Transverse colon (tissue), 4 donors: ENCODE data around the gene COL20A1. TPM values are rescaled to one million over a fixed set of nuclear protein-coding genes. Genes with fewer than 3 reads are reported as not detected.
"Not testable (repeated sequence)": the region's sequence is repeated elsewhere in the genome, so short reads cannot be mapped to it uniquely, and the experiment has no call there.

Source experiments
- DNase-seq: peaks from one replicate; pipeline ENCODE4 v3.0.0-alpha.2; 2019
- H3K27ac ChIP-seq, 4 donors: fragments of 200-600 bp; sonication (generic); 2 replicates each; pipeline ENCODE4 v1.5.1; 2016 to 2018; ENCODE audit warnings: inconsistent platforms in 4 of 4
- H3K27me3 ChIP-seq: fragments of 200-600 bp; sonication (generic); 2 replicates; pipeline ENCODE4 v1.5.1; 2017; ENCODE audit warnings: inconsistent platforms
- H3K36me3 ChIP-seq, 4 donors: fragments of 200-600 bp; sonication (generic); 2 replicates each; pipeline ENCODE4 v1.5.1; 2017 to 2019; ENCODE audit warnings: inconsistent platforms in 4 of 4
- H3K4me1 ChIP-seq, 4 donors: fragments of 200-600 bp; sonication (generic); 2 replicates each; pipeline ENCODE4 v1.5.1; 2017 to 2020; ENCODE audit warnings: inconsistent platforms in 4 of 4
- H3K4me3 ChIP-seq, 4 donors: fragments of 200-600 bp; sonication (generic); 1 replicate in 1 of 4; 2 replicates in 3 of 4; pipeline versions ENCODE4 v1.5.1 to v1.6.1; 2017 to 2019; ENCODE audit warnings: inconsistent platforms in 4 of 4
- H3K9me3 ChIP-seq, 2 donors: fragments of 200-600 bp; sonication (generic); 2 replicates each; pipeline ENCODE4 v1.5.1; 2017 to 2019; ENCODE audit warnings: inconsistent platforms in 2 of 2
- CTCF ChIP-seq, 5 experiments: fragments of 200-600 bp in 3 of 5; fragments of 450-650 bp in 2 of 5; sonication (generic) in 3 of 5; IDR thresholded peaks; 1 replicate in 2 of 5; 2 replicates in 3 of 5; pipeline ENCODE4 v1.5.1; 2016 to 2017; ENCODE audit warnings: antibody characterized with exemption in 5 of 5, inconsistent platforms in 3 of 5, mild to moderate bottlenecking in 2 of 5, moderate library complexity in 1 of 5
- EP300 ChIP-seq: sonication (generic); formaldehyde crosslinking; IDR thresholded peaks from one replicate; pipeline ENCODE4 v1.6.1; 2017; ENCODE audit warnings: antibody characterized with exemption, low read depth
- POLR2A ChIP-seq: fragments of 450-650 bp; IDR thresholded peaks from one replicate; pipeline ENCODE4 v1.6.1; 2016; ENCODE audit warnings: antibody characterized with exemption, mild to moderate bottlenecking, moderate library complexity
- POLR2AphosphoS5 ChIP-seq, 3 donors: sonication (generic); formaldehyde crosslinking; IDR thresholded peaks; one replicate each; pipeline ENCODE4 v1.6.1; 2016; ENCODE audit warnings: antibody characterized with exemption in 3 of 3
- WGBS, 2 donors: methylation state at CpG; one replicate each; pipeline ENCODE4 v1.1.5; 2018; ENCODE audit warnings: low coverage in 1 of 2; 5-methylcytosine and 5-hydroxymethylcytosine counted together
- in situ Hi-C, 4 donors: fragments of 200-750 bp; cut with MboI; loops; one replicate each; pipeline versions ENCODE4 v1.15.0 to v1.15.1; 2017; ENCODE audit warnings: low sequenced_read_pairs in 3 of 4, low pct_ligation_motif_present in 1 of 4, low pct_unique_long_range_greater_than_20kb in 1 of 4
- intact Hi-C: fragments of 100-400 bp; cut with DNase I; formaldehyde crosslinking; loops from one replicate; pipeline ENCODE4 v1.15.1; 2023; ENCODE audit warnings: low total_unique reads
- total RNA-seq, 4 donors: library from RNA; depleted of rRNA; stranded (reverse); fragments of >200 nt; gene quantifications; one replicate each; pipeline ENCODE4 v1.1.0, GENCODE V29; 2016

Gene COL20A1
- total RNA-seq, 4 donors from 2014 or later = 43.8 TPM; not detected in 3

- Histone ChIP-seq H3K36me3 (no peaks in the 10 kb centered on the region), H3K27ac (no peak overlapping the region), H3K27me3 (peaks cover 46% of the 10 kb centered on the region), H3K9me3 (no peaks in the 10 kb centered on the region), H3K4me1 (no peaks in the 10 kb centered on the region), H3K4me3 (no peak overlapping the region)
- 76% methylated on average over 19 of the region's 19 CpGs; no CpG with 5 or more reads in 1 of the 2 donors for WGBS, 2 donors
- in situ Hi-C loops = no loop called here
- TF ChIP-seq POLR2AphosphoS5 (IDR thresholded peaks at IDR 0.05) = no peak
- no peak for TF ChIP-seq CTCF (IDR thresholded peaks at IDR 0.05)
- TF ChIP-seq EP300 = no peak
- no peak for TF ChIP-seq POLR2A
- no peak for DNase-seq
- intact Hi-C loops = no loop called here
Measured at GRCh38 chr20:63333241-63333836, 40.4 kb downstream of the COL20A1 start.

GRCh38 chr20:63334356-63334755, 41.4 kb downstream of the COL20A1 start:
- WGBS, 2 donors = 60 to 80% methylated on average over 3 to 8 of the region's 8 CpGs
- Histone ChIP-seq H3K9me3 (no peaks in the 10 kb centered on the region), H3K36me3 (no peaks in the 10 kb centered on the region), H3K4me1 (no peaks in the 10 kb centered on the region), H3K4me3 (no peak overlapping the region), H3K27ac (no peak overlapping the region), H3K27me3 (peaks cover 42% of the 10 kb centered on the region)
- no peak for DNase-seq
- intact Hi-C loops (no loop called here), in situ Hi-C loops (no loop called here)
- TF ChIP-seq POLR2A = no peak
- no peak for TF ChIP-seq POLR2AphosphoS5 (IDR thresholded peaks at IDR 0.05)
- TF ChIP-seq EP300 = no peak
- no peak for TF ChIP-seq CTCF (IDR thresholded peaks at IDR 0.05)

- intact Hi-C loops, H3K36me3 ChIP-seq, H3K9me3 ChIP-seq, H3K4me3 ChIP-seq, DNase-seq, H3K27ac ChIP-seq, H3K4me1 ChIP-seq, in situ Hi-C loops: not testable (repeated sequence)
- 91% methylated on average over 9 of the region's 9 CpGs; no CpG with 5 or more reads in 1 of the 2 donors for WGBS, 2 donors
- peaks cover 40% of the 10 kb centered on the region for H3K27me3 ChIP-seq
Measured at GRCh38 chr20:63335060-63335459, 42.1 kb downstream of the COL20A1 start.

GRCh38 chr20:63335711-63336110, 42.7 kb downstream of the COL20A1 start:
- H3K9me3 ChIP-seq = no peaks in the 10 kb centered on the region
- peaks cover 40% of the 10 kb centered on the region for H3K27me3 ChIP-seq
- in situ Hi-C loops (no loop called here), intact Hi-C loops (no loop called here)
- no peaks in the 10 kb centered on the region for H3K36me3 ChIP-seq
- 68% methylated on average over 9 of the region's 9 CpGs; no CpG with 5 or more reads in 1 of the 2 donors for WGBS, 2 donors
- no peak overlapping the region for H3K4me3 ChIP-seq
- DNase-seq = no peak
- TF ChIP-seq POLR2AphosphoS5 (IDR thresholded peaks at IDR 0.05) = no peak
- no peaks in the 10 kb centered on the region for H3K4me1 ChIP-seq
- no peak overlapping the region for H3K27ac ChIP-seq

- TF ChIP-seq EP300 (no peak), POLR2AphosphoS5 (IDR thresholded peaks at IDR 0.05) (no peak), POLR2A (no peak), CTCF (IDR thresholded peaks at IDR 0.05) (no peak)
- Histone ChIP-seq H3K27ac (no peak overlapping the region), H3K9me3 (no peaks in the 10 kb centered on the region), H3K27me3 (peaks cover 40% of the 10 kb centered on the region), H3K4me3 (no peak overlapping the region), H3K36me3 (no peaks in the 10 kb centered on the region), H3K4me1 (no peaks in the 10 kb centered on the region)
- intact Hi-C loops = no loop called here
- in situ Hi-C loops = no loop called here
- no peak for DNase-seq
- 88% methylated on average over 29 of the region's 29 CpGs; no CpG with 5 or more reads in 1 of the 2 donors for WGBS, 2 donors
Measured at GRCh38 chr20:63336232-63336752, 43.3 kb downstream of the COL20A1 start.
